WERI-Rb-1 (cell line): ENCODE data around the gene CGNL1.

ENCODE experiments used
- DNase-seq: peaks from one replicate; pipeline ENCODE4 v3.0.0-alpha.2; 2020
- H3K27ac ChIP-seq: fragments of 250-450 bp; sonication (Bioruptor Pico); 2 replicates; pipeline ENCODE4 v1.5.1; 2020; ENCODE audit warnings: mild to moderate bottlenecking, moderate library complexity
- H3K27me3 ChIP-seq: fragments of 250-450 bp; sonication (Bioruptor Pico); 2 replicates; pipeline ENCODE4 v1.5.1; 2021; ENCODE audit warnings: mild to moderate bottlenecking, low read depth, moderate library complexity; ENCODE audit not compliant: insufficient read depth, severe bottlenecking
- H3K36me3 ChIP-seq: fragments of 250-450 bp; sonication (Bioruptor Pico); 2 replicates; pipeline ENCODE4 v1.5.1; 2020; ENCODE audit warnings: mild to moderate bottlenecking, moderate library complexity
- H3K4me3 ChIP-seq: 2 replicates; pipeline ENCODE4 v1.5.1; 2011; ENCODE audit warnings: low read depth, mild to moderate bottlenecking, control low read depth, low read length
- H3K9me3 ChIP-seq: fragments of 250-450 bp; sonication (Bioruptor Pico); 2 replicates; pipeline ENCODE4 v1.5.1; 2021; ENCODE audit warnings: mild to moderate bottlenecking, moderate library complexity; ENCODE audit not compliant: severe bottlenecking
- CTCF ChIP-seq: IDR thresholded peaks from 2 replicates; pipeline ENCODE4 v1.5.1; 2011; ENCODE audit warnings: low read depth, mild to moderate bottlenecking, control low read depth, inconsistent platforms, low read length

CGNL1 gene

GRCh38 chr15:57345584-57345983 is 30.7 kb upstream of the CGNL1 start:
- H3K9me3 ChIP-seq = peaks cover 2% of the 10 kb centered on the region
- TF ChIP-seq CTCF = peak; percentile 84
- H3K27me3 ChIP-seq = no peaks in the 10 kb centered on the region
- peak; percentile 77 for DNase-seq
- H3K27ac ChIP-seq = no peak overlapping the region
- no peaks in the 10 kb centered on the region for H3K36me3 ChIP-seq
- no peak overlapping the region for H3K4me3 ChIP-seq

GRCh38 chr15:57348081-57348480 is 28.2 kb upstream of the CGNL1 start:
- no peak for DNase-seq
- peaks cover 2% of the 10 kb centered on the region for H3K9me3 ChIP-seq
- no peak for TF ChIP-seq CTCF

GRCh38 chr15:57352535-57353316 is 23.6 kb upstream of the CGNL1 start:
- H3K27ac ChIP-seq = no peak overlapping the region
- H3K4me3 ChIP-seq = no peak overlapping the region
- no peak for TF ChIP-seq CTCF
- peaks cover 2% of the 10 kb centered on the region for H3K9me3 ChIP-seq
- H3K36me3 ChIP-seq = no peaks in the 10 kb centered on the region
- no peak for DNase-seq
- no peaks in the 10 kb centered on the region for H3K27me3 ChIP-seq

More at GRCh38 chr15:57348081-57348480, 28.2 kb upstream of the CGNL1 start:
- Histone ChIP-seq H3K4me3 (no peak overlapping the region), H3K36me3 (no peaks in the 10 kb centered on the region), H3K27me3 (no peaks in the 10 kb centered on the region), H3K27ac (no peak overlapping the region)

- Histone ChIP-seq H3K9me3 (no peaks in the 10 kb centered on the region), H3K4me3 (no peak overlapping the region), H3K27me3 (no peaks in the 10 kb centered on the region), H3K27ac (no peak overlapping the region), H3K36me3 (no peaks in the 10 kb centered on the region)
- DNase-seq = no peak
- no peak for TF ChIP-seq CTCF
Observed at GRCh38 chr15:57353317-57353804, 22.9 kb upstream of the CGNL1 start.

GRCh38 chr15:57354436-57355123 is 21.7 kb upstream of the CGNL1 start:
- no peak for TF ChIP-seq CTCF
- Histone ChIP-seq H3K27ac (no peak overlapping the region), H3K27me3 (no peaks in the 10 kb centered on the region), H3K4me3 (no peak overlapping the region), H3K9me3 (no peaks in the 10 kb centered on the region), H3K36me3 (no peaks in the 10 kb centered on the region)
- no peak for DNase-seq
